Osteocyte (in vitro differentiated cells): ENCODE data around the gene CRYZ. TPM values are rescaled to one million over a fixed set of nuclear protein-coding genes. Genes with fewer than 3 reads are reported as not detected.
"Not testable (repeated sequence)": the region's sequence is repeated elsewhere in the genome, so short reads cannot be mapped to it uniquely, and the experiment has no call there.

Experiments
- DNase-seq: peaks from one replicate; pipeline ENCODE4 v3.0.0; 2021; ENCODE audit warnings: mixed read lengths; ENCODE audit not compliant: unreplicated experiment; ENCODE audit errors: extremely low spot score
- H3K27ac Mint-ChIP-seq: one replicate; pipeline ENCODE4 v1.8.0; 2021; ENCODE audit warnings: mild to moderate bottlenecking, mixed read lengths; ENCODE audit not compliant: unreplicated experiment
- H3K27me3 Mint-ChIP-seq: one replicate; pipeline ENCODE4 v1.8.0; 2021; ENCODE audit warnings: mixed read lengths; ENCODE audit not compliant: unreplicated experiment
- H3K36me3 Mint-ChIP-seq: one replicate; pipeline ENCODE4 v1.8.0; 2021; ENCODE audit warnings: mixed read lengths; ENCODE audit not compliant: unreplicated experiment
- H3K4me1 Mint-ChIP-seq: one replicate; pipeline ENCODE4 v1.8.0; 2021; ENCODE audit warnings: mixed read lengths; ENCODE audit not compliant: unreplicated experiment
- H3K4me3 Mint-ChIP-seq: one replicate; pipeline ENCODE4 v1.8.0; 2021; ENCODE audit warnings: mild to moderate bottlenecking, moderate library complexity, mixed read lengths; ENCODE audit not compliant: unreplicated experiment
- H3K9me3 Mint-ChIP-seq: one replicate; pipeline ENCODE4 v1.8.0; 2021; ENCODE audit warnings: mixed read lengths; ENCODE audit not compliant: unreplicated experiment
- total RNA-seq: library from RNA; stranded (reverse); gene quantifications from 2 replicates; pipeline ENCODE4 v1.2.1, GENCODE V29; 2021
- TF ChIP-seq, protein P1 (sequence below): fragments of 200-600 bp; sonication (generic); IDR thresholded peaks from 2 replicates; pipeline ENCODE4 v1.5.0; 2021; ENCODE audit warnings: antibody characterized with exemption, mild to moderate bottlenecking, moderate library complexity

The CRYZ gene
- total RNA-seq, 1 donor from 2014 or later, result 7.1 TPM

DNA sequence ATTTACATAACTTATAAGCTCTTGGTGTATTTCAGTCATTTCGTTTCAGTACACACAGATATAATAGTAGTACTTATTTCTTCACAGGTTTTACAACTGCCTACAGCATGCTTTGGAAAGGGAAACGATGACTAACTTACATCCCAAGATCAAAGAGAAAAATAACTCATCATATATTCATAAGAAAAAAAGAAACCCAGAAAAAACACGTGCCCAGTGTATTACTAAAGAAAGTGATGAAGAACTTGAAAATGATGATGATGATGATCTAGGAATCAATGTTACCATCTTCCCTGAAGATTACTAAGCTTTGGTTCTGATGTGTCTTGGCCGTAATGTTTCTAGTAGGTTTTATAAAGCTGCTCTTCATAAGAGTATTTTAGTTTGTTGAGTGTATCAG, 31.0 kb upstream of the CRYZ start:
- H3K9me3 Mint-ChIP-seq, result peaks cover 6% of the 10 kb centered on the region
- H3K36me3 Mint-ChIP-seq, result no peaks in the 10 kb centered on the region
- no peak overlapping the region for H3K4me3 Mint-ChIP-seq
- no peak overlapping the region for H3K27ac Mint-ChIP-seq
- H3K4me1 Mint-ChIP-seq, result no peaks in the 10 kb centered on the region
- no peak for DNase-seq
- TF ChIP-seq, protein P1, sequence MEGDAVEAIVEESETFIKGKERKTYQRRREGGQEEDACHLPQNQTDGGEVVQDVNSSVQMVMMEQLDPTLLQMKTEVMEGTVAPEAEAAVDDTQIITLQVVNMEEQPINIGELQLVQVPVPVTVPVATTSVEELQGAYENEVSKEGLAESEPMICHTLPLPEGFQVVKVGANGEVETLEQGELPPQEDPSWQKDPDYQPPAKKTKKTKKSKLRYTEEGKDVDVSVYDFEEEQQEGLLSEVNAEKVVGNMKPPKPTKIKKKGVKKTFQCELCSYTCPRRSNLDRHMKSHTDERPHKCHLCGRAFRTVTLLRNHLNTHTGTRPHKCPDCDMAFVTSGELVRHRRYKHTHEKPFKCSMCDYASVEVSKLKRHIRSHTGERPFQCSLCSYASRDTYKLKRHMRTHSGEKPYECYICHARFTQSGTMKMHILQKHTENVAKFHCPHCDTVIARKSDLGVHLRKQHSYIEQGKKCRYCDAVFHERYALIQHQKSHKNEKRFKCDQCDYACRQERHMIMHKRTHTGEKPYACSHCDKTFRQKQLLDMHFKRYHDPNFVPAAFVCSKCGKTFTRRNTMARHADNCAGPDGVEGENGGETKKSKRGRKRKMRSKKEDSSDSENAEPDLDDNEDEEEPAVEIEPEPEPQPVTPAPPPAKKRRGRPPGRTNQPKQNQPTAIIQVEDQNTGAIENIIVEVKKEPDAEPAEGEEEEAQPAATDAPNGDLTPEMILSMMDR, result no peak
- H3K27me3 Mint-ChIP-seq, result peaks cover 1% of the 10 kb centered on the region

DNA sequence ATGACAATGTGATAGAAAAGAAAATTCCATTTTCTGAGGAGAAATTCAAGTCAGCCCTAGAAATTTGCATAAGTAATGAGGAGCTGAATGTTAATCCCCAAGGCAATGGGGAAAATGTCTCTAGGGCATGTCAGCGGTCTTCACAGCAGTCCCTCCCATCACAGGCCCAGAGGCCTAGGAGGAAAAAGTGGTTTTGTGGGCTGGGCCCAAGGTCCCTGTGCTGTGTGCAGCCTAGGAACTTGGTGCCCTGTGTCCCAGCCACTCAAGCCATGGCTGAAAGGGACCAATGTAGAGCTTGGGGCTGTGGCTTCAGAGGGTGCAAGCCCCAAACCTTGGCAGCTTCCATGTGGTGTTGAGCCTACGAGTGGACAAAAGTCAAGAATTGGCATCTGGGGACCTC, 23.8 kb upstream of the CRYZ start:
- H3K4me3 Mint-ChIP-seq, H3K27ac Mint-ChIP-seq, H3K27me3 Mint-ChIP-seq, H3K4me1 Mint-ChIP-seq, DNase-seq: not testable (repeated sequence)
- Mint-ChIP-seq H3K9me3 (peaks cover 17% of the 10 kb centered on the region), H3K36me3 (peaks cover 11% of the 10 kb centered on the region)

DNA sequence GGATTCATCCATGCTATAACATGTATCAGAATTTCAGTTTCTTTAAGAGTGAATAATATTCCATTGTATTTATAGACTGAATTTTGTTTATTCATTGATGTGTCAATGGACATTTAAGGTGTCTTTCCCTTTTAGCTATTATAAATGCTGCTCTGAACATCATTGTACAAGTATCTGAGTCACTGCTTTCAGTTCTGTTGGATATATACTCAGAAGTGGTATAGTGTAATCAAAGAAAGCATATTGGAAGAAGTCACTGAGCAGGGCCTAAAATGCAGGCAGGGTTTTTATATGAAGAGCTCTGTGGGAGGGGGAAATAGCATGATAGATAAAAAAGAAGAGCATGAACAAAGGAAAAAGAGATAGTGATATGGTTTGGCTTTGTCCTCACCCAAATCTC, 22.6 kb upstream of the CRYZ start:
- H3K36me3 Mint-ChIP-seq, result peaks cover 11% of the 10 kb centered on the region
- no peak overlapping the region for H3K4me3 Mint-ChIP-seq
- H3K27ac Mint-ChIP-seq, result no peak overlapping the region
- no peak for DNase-seq
- H3K9me3 Mint-ChIP-seq, result peaks cover 17% of the 10 kb centered on the region
- H3K4me1 Mint-ChIP-seq, result no peaks in the 10 kb centered on the region
- H3K27me3 Mint-ChIP-seq, result no peaks in the 10 kb centered on the region
- TF ChIP-seq, protein P1, result no peak

DNA sequence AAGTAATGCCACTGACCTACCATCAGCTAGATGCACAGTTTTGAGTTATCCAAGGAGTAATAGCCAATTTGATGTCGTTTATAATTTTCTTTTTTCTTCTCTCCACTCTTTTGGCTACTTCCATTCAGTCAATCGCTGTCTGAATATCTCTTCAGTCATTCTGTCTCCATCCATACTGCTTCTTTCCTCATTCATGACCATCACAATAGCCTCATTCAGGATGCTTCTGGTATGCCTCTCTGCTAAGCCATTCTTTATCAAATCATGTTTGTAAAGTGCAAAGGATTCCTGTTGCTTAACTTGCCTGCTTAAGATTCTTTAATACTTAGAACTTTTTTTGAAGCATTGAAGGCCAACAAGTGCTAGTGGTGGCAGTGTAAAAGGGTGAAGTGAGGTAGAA, 20.3 kb upstream of the CRYZ start:
- H3K36me3 Mint-ChIP-seq, result peaks cover 11% of the 10 kb centered on the region
- H3K4me3 Mint-ChIP-seq, result no peak overlapping the region
- peaks cover 9% of the 10 kb centered on the region for H3K9me3 Mint-ChIP-seq

DNA sequence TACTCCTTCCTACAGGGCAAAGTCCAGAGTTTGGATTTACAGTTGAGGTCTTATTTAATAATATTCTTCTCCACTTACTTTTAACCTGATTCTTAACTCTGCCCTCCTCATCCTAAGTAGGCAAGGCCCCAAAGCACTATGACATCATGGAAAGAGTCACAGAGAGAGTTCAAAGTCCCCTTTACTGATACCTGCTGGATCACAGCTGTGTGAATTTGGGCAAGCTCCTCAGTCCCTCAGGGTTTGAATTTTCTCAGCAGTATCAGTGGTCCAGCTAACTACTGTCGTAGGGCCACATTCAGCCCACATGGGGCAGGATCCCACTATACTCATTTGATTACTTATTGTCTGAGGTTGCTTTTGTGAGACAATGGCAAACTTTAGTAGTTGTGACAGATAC, 16.1 kb upstream of the CRYZ start:
- H3K4me1 Mint-ChIP-seq, result no peaks in the 10 kb centered on the region
- no peak overlapping the region for H3K4me3 Mint-ChIP-seq
- H3K9me3 Mint-ChIP-seq, result peaks cover 6% of the 10 kb centered on the region
- H3K27ac Mint-ChIP-seq, result no peak overlapping the region
- no peak for DNase-seq
- TF ChIP-seq, protein P1, result no peak
- no peaks in the 10 kb centered on the region for H3K27me3 Mint-ChIP-seq
- H3K36me3 Mint-ChIP-seq, result peaks cover 6% of the 10 kb centered on the region

More for the DNA sequence above, 20.3 kb upstream of the CRYZ start:
- no peak for DNase-seq
- H3K4me1 Mint-ChIP-seq, result no peaks in the 10 kb centered on the region
- TF ChIP-seq, protein P1, result no peak
- no peaks in the 10 kb centered on the region for H3K27me3 Mint-ChIP-seq
- H3K27ac Mint-ChIP-seq, result no peak overlapping the region

DNA sequence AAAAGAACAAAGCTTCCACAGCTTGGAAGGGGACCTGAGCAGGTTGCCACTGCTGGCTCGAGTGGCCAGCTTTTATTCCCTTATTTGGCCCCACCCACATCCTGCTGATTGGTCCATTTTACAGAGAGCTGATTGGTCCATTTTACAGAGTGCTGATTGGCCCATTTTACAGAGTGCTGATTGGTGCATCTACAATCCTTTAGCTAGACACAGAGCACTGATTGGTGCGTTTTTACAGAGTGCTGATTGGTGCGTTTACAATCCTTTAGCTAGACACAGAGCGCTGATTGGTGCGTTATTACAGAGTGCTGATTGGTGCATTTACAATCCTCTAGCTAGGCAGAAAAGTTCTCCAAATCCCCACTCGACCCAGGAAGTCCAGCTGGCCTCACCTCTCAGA, 12.4 kb upstream of the CRYZ start:
- not testable (repeated sequence) for H3K27ac Mint-ChIP-seq, H3K4me1 Mint-ChIP-seq, H3K4me3 Mint-ChIP-seq, H3K27me3 Mint-ChIP-seq, DNase-seq
- Mint-ChIP-seq H3K36me3 (peaks cover 20% of the 10 kb centered on the region), H3K9me3 (peaks cover 23% of the 10 kb centered on the region)

DNA sequence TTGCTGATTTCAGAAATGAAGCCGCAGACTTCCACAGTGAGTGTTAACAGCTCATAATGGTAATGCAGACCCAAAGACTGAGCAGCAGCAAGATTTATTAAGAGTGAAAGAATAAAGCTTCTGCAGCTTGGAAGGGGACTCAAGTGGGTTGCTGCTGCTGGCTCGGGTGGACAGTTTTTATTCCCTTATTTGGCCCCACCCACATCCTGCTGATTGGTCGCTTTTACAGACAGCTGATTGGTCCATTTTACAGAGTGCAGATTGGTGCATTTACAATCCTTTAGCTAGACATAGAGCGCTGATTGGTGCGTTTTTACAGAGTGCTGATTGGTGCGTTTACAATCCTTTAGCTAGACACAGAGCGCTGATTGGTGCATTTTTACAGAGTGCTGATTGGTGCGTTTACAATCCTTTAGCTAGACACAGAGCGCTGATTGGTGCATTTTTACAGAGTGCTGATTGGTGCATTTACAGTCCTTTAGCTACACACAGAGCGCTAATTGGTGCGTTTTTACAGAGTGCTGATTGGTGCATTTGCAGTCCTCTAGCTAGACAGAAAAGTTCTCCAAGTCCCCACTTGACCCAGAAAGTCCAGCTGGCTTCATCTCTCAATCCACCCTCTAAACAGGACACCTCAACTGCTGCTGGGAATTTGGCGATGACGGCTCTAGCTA, 7.6 kb upstream of the CRYZ start:
- not testable (repeated sequence) for H3K4me3 Mint-ChIP-seq, H3K4me1 Mint-ChIP-seq, H3K27ac Mint-ChIP-seq, DNase-seq, H3K27me3 Mint-ChIP-seq
- Mint-ChIP-seq H3K9me3 (peaks cover 33% of the 10 kb centered on the region), H3K36me3 (peaks cover 29% of the 10 kb centered on the region)
